Head of caudate nucleus (tissue), 42 donors: ENCODE results near the gene GOLPH3.
"Not testable (repeated sequence)": the region's sequence is repeated elsewhere in the genome, so short reads cannot be mapped to it uniquely, and the experiment has no call there.

ENCODE experiments used
- DNase-seq, 42 donors: peaks; one replicate each; pipeline versions ENCODE4 v3.0.0 to v3.0.0-alpha.2; 2020 to 2021; ENCODE audit warnings: mixed read lengths in 7 of 42
- intact Hi-C: fragments of 100-400 bp; cut with DNase I; formaldehyde crosslinking; loops from one replicate; pipeline ENCODE4 v1.15.0; 2022

Gene GOLPH3

GRCh38 chr5:32088214-32088613 lies 85.9 kb downstream of the GOLPH3 start:
- DNase-seq = peak in 2 of 42 donors; percentile 17 to 30
- intact Hi-C loops = loop anchor here (10.0 kb wide), 1 partner anchor 503 kb away; no protein-coding TSS in a partner anchor

- intact Hi-C loops = loop anchor here (10.0 kb wide), 1 partner anchor 503 kb away; no protein-coding TSS in a partner anchor
- DNase-seq = peak in 2 of 42 donors; percentile 31 to 32
Measured at GRCh38 chr5:32087086-32088082, 86.7 kb downstream of the GOLPH3 start.

GRCh38 chr5:32083981-32084430 lies 90.1 kb downstream of the GOLPH3 start:
- DNase-seq = peak in 21 of 42 donors; percentile 20 to 76 (median 42)
- intact Hi-C loops = loop anchor here (10.0 kb wide), 1 partner anchor 499 kb away; no protein-coding TSS in a partner anchor

GRCh38 chr5:32082701-32083100 lies 91.4 kb downstream of the GOLPH3 start:
- intact Hi-C loops = loop anchor here (10.0 kb wide), 1 partner anchor 498 kb away; no protein-coding TSS in a partner anchor
- peak in 2 of 42 donors; percentile 15 to 32 for DNase-seq

GRCh38 chr5:32080565-32080964 lies 93.6 kb downstream of the GOLPH3 start:
- DNase-seq = not testable (repeated sequence)
- intact Hi-C loops = loop anchor here (10.0 kb wide), 1 partner anchor 496 kb away; no protein-coding TSS in a partner anchor

GRCh38 chr5:32078855-32079254 lies 95.3 kb downstream of the GOLPH3 start:
- DNase-seq = peak in 2 of 42 donors; percentile 29 to 33
- intact Hi-C loops = loop anchor here (5.0 to 10.0 kb wide), 3 partner anchors 54 to 252 kb away; no protein-coding TSS in a partner anchor

GRCh38 chr5:32076699-32077695 lies 97.1 kb downstream of the GOLPH3 start:
- intact Hi-C loops = loop anchor here (5.0 to 10.0 kb wide), 3 partner anchors 52 to 250 kb away; no protein-coding TSS in a partner anchor
- peak in 34 of 42 donors; percentile 32 to 88 (median 64) for DNase-seq
